CD4-positive, alpha-beta T cell (primary cell): ENCODE results near the gene PAX5. TPM values are rescaled to one million over a fixed set of nuclear protein-coding genes. Genes with fewer than 3 reads are reported as not detected.

ENCODE experiments used
- ATAC-seq: fragments of 200-7000 bp; cut with Tn5 transposase; one replicate; pipeline ENCODE4 v1.10.0; 2022; ENCODE audit warnings: mild to moderate bottlenecking; ENCODE audit not compliant: poor library complexity
- CTCF ChIA-PET: fragments of 350-600 bp; sonication (Branson Sonifier 250); formaldehyde crosslinking; loops from one replicate; lab custom pipeline; 2021; ENCODE audit warnings: antibody characterized with exemption, inconsistent platforms; lab: Charles Lee
- POLR2A ChIA-PET: fragments of 350-600 bp; sonication (Branson Sonifier 250); formaldehyde crosslinking; loops from one replicate; lab custom pipeline; 2021; ENCODE audit warnings: antibody characterized with exemption, inconsistent platforms; lab: Charles Lee
- DNase-seq, 14 experiments: peaks; one replicate each; pipeline ENCODE4 v3.0.0-alpha.2; 2013 to 2020; ENCODE audit warnings: mixed read lengths in 2 of 14
- H3K27ac ChIP-seq, 2 donors: one replicate each; pipeline versions ENCODE4 v1.5.1 to v1.7.0; 2013; ENCODE audit warnings: low read length in 2 of 2, low read depth in 1 of 2, mild to moderate bottlenecking in 1 of 2
- H3K27me3 ChIP-seq, 2 experiments: 1 replicate in 1 of 2; 2 replicates in 1 of 2; pipeline versions ENCODE4 v1.6.1 to v1.7.0; 2013; ENCODE audit warnings: low read length in 2 of 2, control low read depth in 1 of 2, mild to moderate bottlenecking in 1 of 2, moderate library complexity in 1 of 2; ENCODE audit not compliant: insufficient read depth in 2 of 2, control insufficient read depth in 1 of 2
- H3K36me3 ChIP-seq: one replicate; pipeline ENCODE4 v1.6.1; 2013; ENCODE audit warnings: low read length, control low read depth; ENCODE audit not compliant: insufficient read depth
- H3K4me1 ChIP-seq: one replicate; pipeline ENCODE4 v1.6.1; 2013; ENCODE audit warnings: low read length, control low read depth; ENCODE audit not compliant: insufficient read depth
- H3K4me3 ChIP-seq: one replicate; pipeline ENCODE4 v1.5.1; 2013; ENCODE audit warnings: mild to moderate bottlenecking, low read length, moderate library complexity
- H3K9me3 ChIP-seq, 2 experiments: 1 replicate in 1 of 2; 2 replicates in 1 of 2; pipeline versions ENCODE4 v1.6.1 to v1.7.0; 2013; ENCODE audit warnings: low read length in 2 of 2, mild to moderate bottlenecking in 2 of 2, control low read depth in 1 of 2, moderate library complexity in 1 of 2; ENCODE audit not compliant: control insufficient read depth in 1 of 2, insufficient read depth in 1 of 2
- H3K27ac Mint-ChIP-seq: one replicate; pipeline ENCODE4 v1.8.0; 2020; ENCODE audit warnings: mixed read lengths
- H3K27me3 Mint-ChIP-seq: one replicate; pipeline ENCODE4 v1.8.0; 2021; ENCODE audit warnings: mixed read lengths
- H3K36me3 Mint-ChIP-seq: one replicate; pipeline ENCODE4 v1.8.0; 2021; ENCODE audit warnings: low read depth, mixed read lengths
- H3K4me1 Mint-ChIP-seq: one replicate; pipeline ENCODE4 v1.8.0; 2021; ENCODE audit warnings: low read depth, mixed read lengths
- H3K4me3 Mint-ChIP-seq: one replicate; pipeline ENCODE4 v1.8.0; 2020; ENCODE audit warnings: mild to moderate bottlenecking, mixed read lengths
- H3K9me3 Mint-ChIP-seq: one replicate; pipeline ENCODE4 v1.8.0; 2020; ENCODE audit warnings: mixed read lengths
- CTCF ChIP-seq: fragments of 200-600 bp; IDR thresholded peaks from one replicate; pipeline ENCODE4 v1.8.0; 2022; ENCODE audit warnings: antibody characterized with exemption, mild to moderate bottlenecking
- intact Hi-C, 2 experiments: fragments of 100-400 bp; cut with DNase I in 1 of 2; cut with micrococcal nuclease in 1 of 2; formaldehyde crosslinking; loops; one replicate each; pipeline versions ENCODE4 v1.15.1 to v1.9.0; 2023 to 2025; cut with DNase I, micrococcal nuclease
- microRNA-seq: library from miRNA; unstranded; fragments of <30 nt; microRNA quantifications from one replicate; pipeline ENCODE4 v1.2.0, GENCODE V29; 2021; ENCODE audit warnings: borderline microRNAs expressed, borderline replicate concordance
- total RNA-seq, 174 experiments: library from RNA in 2 of 174; stranded (reverse) in 2 of 174; gene quantifications; one replicate each; pipeline ENCODE4 v1.2.3 and lab custom pipeline; 2021 to 2026

PAX5 gene
- total RNA-seq, 2 experiments from 2014 or later, result 0.03 to 0.11 TPM

- TF ChIP-seq CTCF, result peak; percentile 19
- Mint-ChIP-seq H3K9me3 (peaks cover 5% of the 10 kb centered on the region), H3K27ac (no peak overlapping the region), H3K36me3 (no peaks in the 10 kb centered on the region), H3K27me3 (peaks cover 35% of the 10 kb centered on the region), H3K4me3 (no peak overlapping the region), H3K4me1 (no peaks in the 10 kb centered on the region)
- H3K27me3 ChIP-seq, result no peaks in the 10 kb centered on the region
- DNase-seq (no peak), ATAC-seq (no peak)
- H3K4me1 ChIP-seq, result no peaks in the 10 kb centered on the region
- H3K9me3 ChIP-seq, result peaks cover 10 to 11% of the 10 kb centered on the region in 2 experiments
- H3K4me3 ChIP-seq, result no peak overlapping the region
- ChIA-PET CTCF (no interaction called here), POLR2A (no interaction called here)
- no peaks in the 10 kb centered on the region for H3K36me3 ChIP-seq
- intact Hi-C loops, result no loop called here
- H3K27ac ChIP-seq, result no peak overlapping the region
Observed at GRCh38 chr9:36788534-36788933, 245.5 kb downstream of the PAX5 start.

GRCh38 chr9:36787709-36788108 lies 246.4 kb downstream of the PAX5 start:
- H3K27ac Mint-ChIP-seq, result no peak overlapping the region
- H3K27me3 ChIP-seq, result peaks cover 0 to under 1% of the 10 kb centered on the region in 2 experiments
- H3K4me1 Mint-ChIP-seq, result no peaks in the 10 kb centered on the region
- TF ChIP-seq CTCF, result no peak
- peaks cover 1 to 6% of the 10 kb centered on the region in 2 experiments for H3K9me3 ChIP-seq
- no peak overlapping the region for H3K27ac ChIP-seq
- no peaks in the 10 kb centered on the region for H3K36me3 ChIP-seq
- ChIA-PET POLR2A (no interaction called here), CTCF (no interaction called here)
- no peaks in the 10 kb centered on the region for H3K36me3 Mint-ChIP-seq
- intact Hi-C loops, result no loop called here
- no peak for ATAC-seq
- no peaks in the 10 kb centered on the region for H3K9me3 Mint-ChIP-seq
- peaks cover 40% of the 10 kb centered on the region for H3K27me3 Mint-ChIP-seq
- DNase-seq, result no peak
- no peak overlapping the region for H3K4me3 ChIP-seq
- no peaks in the 10 kb centered on the region for H3K4me1 ChIP-seq
- H3K4me3 Mint-ChIP-seq, result no peak overlapping the region

Small RNA genes within 50 kb of the gene (microRNA-seq; reads per million reads assigned to microRNA genes)
- gene MIR4475 (not detected), gene MIR4476 (not detected), gene MIR4540 (not detected)

Other genes starting within 250 kb of the PAX5 start
- gene ZCCHC7, start 86.3 kb upstream of the PAX5 start, total RNA-seq, result 10 to 100 TPM; 40.7 to 41.0 TPM